VCaP (cell line): ENCODE measurements around the gene CFAP20.

ENCODE experiments used
- H3K27ac ChIP-seq: fragments of 450-650 bp; 2 replicates; pipeline ENCODE4 v1.5.1; 2017
- CTCF ChIP-seq: fragments of 450-650 bp; conservative IDR thresholded peaks from 2 replicates; pipeline ENCODE4 v1.5.1; 2017; ENCODE audit warnings: mild to moderate bottlenecking, moderate library complexity

The CFAP20 gene

GRCh38 chr16:58137581-58137980, 8.4 kb upstream of the CFAP20 start:
- TF ChIP-seq CTCF, result no peak

GRCh38 chr16:58128711-58129096, 477 bp downstream of the CFAP20 start:
- TF ChIP-seq CTCF, result no peak
- H3K27ac ChIP-seq, result peak overlapping the region; percentile 79

More at GRCh38 chr16:58137581-58137980, 8.4 kb upstream of the CFAP20 start:
- no peak overlapping the region for H3K27ac ChIP-seq

GRCh38 chr16:58128181-58128631, 975 bp downstream of the CFAP20 start:
- no peak for TF ChIP-seq CTCF
- peak overlapping the region; percentile 79 for H3K27ac ChIP-seq

GRCh38 chr16:58127634-58128033, 1.5 kb downstream of the CFAP20 start:
- peak; percentile 26 for TF ChIP-seq CTCF
- H3K27ac ChIP-seq, result peak overlapping the region; percentile 79

GRCh38 chr16:58127033-58127556, 2.1 kb downstream of the CFAP20 start:
- peak overlapping the region; percentile 79 for H3K27ac ChIP-seq
- peak; percentile 36 for TF ChIP-seq CTCF

GRCh38 chr16:58126451-58126961, 2.7 kb downstream of the CFAP20 start:
- H3K27ac ChIP-seq, result peak overlapping the region; percentile 79
- TF ChIP-seq CTCF, result no peak

- TF ChIP-seq CTCF, result no peak
- peak overlapping the region; percentile 79 for H3K27ac ChIP-seq
Measured at GRCh38 chr16:58125781-58126335, 3.3 kb downstream of the CFAP20 start.
